Esophagus squamous epithelium (tissue), 4 donors: ENCODE measurements around the gene KRT31.

Source experiments
- POLR2A ChIP-seq, 4 donors: fragments of 450-650 bp; IDR thresholded peaks; one replicate each; pipeline ENCODE4 v1.6.1; 2017; ENCODE audit warnings: antibody characterized with exemption in 4 of 4, mild to moderate bottlenecking in 4 of 4, moderate library complexity in 3 of 4
- TF ChIP-seq, protein P1 (sequence below), 6 experiments: fragments of 450-650 bp in 4 of 6; fragments of 200-600 bp in 2 of 6; sonication (generic) in 2 of 6; IDR thresholded peaks; one replicate each; pipeline ENCODE4 v1.5.1; 2016 to 2019; ENCODE audit warnings: antibody characterized with exemption in 6 of 6, mild to moderate bottlenecking in 4 of 6, moderate library complexity in 4 of 6

DNA sequence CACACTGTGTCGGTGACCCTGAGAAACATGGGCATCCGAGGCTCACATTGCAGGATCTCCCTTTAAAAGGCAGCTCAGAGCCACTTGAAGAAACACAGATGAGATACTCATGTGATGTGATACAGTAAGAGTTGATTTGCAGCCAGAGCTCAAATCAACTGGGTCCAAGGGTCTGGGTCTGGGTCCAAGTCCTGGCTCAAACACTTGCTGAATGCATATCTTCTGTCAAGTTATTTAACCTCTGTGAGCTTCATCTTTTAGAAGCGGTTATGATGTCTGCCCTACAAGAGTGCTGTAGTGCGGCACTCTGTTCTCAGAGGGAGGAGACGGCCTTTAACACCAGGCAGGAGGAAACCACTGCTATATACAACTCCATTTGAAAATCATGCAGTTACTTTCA lies 37.0 kb upstream of the KRT31 start:
- TF ChIP-seq, protein P1, sequence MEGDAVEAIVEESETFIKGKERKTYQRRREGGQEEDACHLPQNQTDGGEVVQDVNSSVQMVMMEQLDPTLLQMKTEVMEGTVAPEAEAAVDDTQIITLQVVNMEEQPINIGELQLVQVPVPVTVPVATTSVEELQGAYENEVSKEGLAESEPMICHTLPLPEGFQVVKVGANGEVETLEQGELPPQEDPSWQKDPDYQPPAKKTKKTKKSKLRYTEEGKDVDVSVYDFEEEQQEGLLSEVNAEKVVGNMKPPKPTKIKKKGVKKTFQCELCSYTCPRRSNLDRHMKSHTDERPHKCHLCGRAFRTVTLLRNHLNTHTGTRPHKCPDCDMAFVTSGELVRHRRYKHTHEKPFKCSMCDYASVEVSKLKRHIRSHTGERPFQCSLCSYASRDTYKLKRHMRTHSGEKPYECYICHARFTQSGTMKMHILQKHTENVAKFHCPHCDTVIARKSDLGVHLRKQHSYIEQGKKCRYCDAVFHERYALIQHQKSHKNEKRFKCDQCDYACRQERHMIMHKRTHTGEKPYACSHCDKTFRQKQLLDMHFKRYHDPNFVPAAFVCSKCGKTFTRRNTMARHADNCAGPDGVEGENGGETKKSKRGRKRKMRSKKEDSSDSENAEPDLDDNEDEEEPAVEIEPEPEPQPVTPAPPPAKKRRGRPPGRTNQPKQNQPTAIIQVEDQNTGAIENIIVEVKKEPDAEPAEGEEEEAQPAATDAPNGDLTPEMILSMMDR (IDR thresholded peaks at IDR 0.05): no peak
- TF ChIP-seq POLR2A (IDR thresholded peaks at IDR 0.05): no peak
